GM19455 (cell line): ENCODE data around the gene PAPSS1.

ENCODE experiments used
- ATAC-seq: cut with Tn5 transposase; IDR thresholded peaks from one replicate; pipeline ENCODE4 v1.9.1; 2021; ENCODE audit not compliant: unreplicated experiment

The PAPSS1 gene

DNA sequence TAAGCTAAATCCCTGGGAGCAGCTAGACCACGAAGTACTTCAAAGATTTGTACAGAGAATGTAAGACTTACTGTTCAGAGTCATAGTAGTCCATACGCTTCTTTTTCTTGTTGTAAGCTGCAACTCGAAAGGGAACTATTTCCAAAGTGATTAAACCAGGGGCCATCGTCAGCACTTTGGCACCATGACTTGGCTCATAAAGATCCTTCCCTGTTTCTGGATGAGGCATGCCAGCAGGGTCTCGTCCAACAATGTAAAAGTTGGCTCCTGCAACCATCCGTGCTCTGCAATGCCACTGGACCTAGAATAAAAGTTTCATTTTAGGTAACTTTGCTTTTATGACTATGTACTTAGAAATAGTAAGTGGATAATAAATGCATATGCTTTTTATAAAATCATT is 88.5 kb downstream of the PAPSS1 start:
- no peak for ATAC-seq

DNA sequence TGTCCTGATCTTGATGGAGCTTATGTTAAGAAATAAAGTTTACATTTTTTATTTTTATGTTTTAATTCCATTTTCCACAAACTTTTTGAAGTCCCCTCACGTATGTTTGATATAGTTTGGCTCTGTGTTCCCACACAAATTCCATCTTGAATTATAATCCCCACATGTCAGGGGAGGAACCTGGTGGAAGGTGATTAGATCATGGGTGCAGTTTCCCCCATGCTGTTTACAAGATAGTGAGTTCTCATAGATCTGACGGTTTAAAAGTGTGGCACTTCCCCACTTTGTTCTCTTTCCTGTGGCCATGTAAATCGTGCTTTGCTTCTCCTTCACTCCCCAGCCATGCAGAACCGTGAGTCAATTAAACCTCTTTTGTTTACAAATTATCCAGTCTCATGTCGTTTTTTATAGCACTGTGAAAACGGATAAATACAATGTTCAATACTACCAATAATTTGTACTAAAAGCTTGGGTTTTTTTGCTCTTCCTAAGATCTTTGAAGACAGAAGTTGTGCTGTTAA is 89.8 kb downstream of the PAPSS1 start:
- no peak for ATAC-seq

DNA sequence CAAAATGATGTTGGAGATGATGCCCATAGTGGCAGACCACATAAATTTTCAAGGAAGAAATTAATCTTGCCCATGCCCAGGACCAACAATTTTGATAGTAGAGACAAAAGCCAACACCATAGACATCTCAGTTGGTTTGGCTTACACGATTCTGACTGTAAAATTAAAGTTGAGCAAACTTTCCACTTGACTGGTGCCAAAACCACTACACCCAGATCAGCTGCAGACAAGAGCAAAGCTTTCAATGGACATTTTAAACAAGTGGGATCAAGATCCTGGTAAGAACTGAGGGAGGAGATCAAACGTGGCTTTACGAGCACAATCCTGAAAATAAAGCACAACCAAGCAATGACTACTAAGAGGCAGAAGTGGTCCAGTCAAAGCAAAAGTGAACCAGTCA is 90.7 kb downstream of the PAPSS1 start:
- ATAC-seq = no peak

DNA sequence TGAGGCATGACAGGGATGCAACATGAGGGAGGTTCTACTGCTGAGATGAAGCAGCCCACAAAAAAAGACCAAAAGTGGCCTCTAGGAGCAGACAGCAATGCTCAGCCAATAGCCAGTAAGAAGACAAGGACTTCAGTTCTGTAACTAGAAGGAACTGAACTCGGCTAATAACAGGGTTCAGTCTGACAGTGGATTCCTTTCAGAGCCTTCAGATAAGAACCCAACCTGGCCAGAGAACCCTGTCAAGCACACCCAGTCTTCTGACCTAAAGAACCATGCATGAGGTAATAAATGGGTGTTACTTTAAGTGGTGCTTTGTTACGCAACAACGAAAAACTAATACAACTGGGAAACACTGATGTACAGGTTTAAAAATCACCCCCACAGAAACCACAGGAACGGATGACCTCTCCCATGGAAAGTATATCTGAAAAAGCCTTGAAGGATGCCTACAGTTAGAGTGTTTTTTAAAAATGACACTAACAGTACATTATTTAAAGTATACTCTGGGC is 94.6 kb downstream of the PAPSS1 start:
- ATAC-seq = no peak

DNA sequence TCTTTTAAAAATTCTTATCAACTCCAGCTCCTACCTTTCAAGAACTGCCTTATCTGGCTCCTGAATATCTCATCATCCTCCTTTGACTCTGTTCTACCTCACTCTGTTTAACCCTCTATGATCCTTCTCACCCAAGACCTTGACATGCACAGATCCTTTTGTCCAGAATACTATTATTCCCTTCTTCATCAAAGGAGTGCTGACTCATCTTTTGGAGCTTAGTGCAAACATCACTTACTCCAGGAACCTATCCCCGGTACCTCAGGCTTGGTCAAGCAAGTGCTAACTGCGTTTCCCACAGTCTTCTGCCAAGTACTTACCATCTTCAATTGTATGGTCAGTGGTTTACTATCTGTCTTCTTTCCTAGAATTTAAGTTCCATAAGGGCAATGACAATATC is 96.0 kb downstream of the PAPSS1 start:
- ATAC-seq = no peak

DNA sequence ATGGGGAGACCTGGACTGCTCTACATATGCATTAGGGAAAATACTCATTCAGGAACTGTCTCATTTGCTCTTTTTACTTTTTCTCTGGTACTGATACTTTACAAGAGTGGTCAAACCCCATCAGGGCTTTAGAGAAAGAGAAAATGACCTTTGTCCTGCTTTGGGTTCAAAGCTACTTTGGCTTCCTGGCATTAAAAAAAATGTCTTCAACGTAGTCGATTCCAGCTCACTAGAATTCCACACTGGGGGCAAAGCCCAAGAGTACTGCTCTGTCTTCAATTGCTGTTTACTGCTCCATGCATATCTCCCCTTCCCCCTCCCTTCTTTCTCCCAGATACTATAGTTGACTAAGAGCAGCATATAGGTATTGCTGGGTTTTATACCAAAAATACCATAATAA is 98.0 kb downstream of the PAPSS1 start:
- ATAC-seq = no peak

DNA sequence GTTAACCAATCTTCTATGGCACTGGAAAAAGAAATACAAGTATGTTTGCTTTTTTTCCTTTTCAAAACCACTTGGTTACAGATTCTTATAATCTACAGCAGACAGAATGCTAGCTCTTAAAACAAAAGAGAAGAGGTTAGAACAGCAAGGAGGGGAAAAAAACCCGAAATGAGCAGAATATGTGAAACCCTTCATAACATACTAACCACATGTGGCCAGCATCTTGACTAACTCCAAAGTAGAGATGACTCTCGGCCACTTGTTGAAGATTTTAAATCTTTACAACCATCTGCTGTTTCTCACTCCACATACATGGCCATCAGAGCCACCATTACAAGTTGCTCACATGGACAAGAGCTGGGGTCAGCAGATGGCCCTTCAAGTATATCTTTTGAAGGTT is 100.3 kb downstream of the PAPSS1 start:
- ATAC-seq = no peak

DNA sequence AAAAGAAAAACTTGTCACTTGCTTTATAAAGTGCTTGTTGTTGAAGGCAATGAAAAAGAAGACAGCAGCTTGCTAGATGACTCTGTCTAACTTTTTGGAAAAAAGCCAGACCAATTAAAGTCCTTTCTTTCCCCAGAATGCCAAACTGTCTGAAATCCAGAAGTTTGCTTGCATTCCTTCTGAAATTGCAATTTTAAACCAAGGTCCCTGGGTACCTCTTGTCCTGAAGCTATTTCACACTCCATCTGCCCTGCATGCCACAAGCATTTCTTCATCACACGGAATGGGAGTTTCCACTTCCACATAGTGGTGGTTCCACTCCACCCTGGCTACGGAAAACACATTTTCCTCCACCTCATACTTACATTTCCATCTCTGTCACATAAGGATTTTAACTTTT is 101.0 kb downstream of the PAPSS1 start:
- no peak for ATAC-seq

DNA sequence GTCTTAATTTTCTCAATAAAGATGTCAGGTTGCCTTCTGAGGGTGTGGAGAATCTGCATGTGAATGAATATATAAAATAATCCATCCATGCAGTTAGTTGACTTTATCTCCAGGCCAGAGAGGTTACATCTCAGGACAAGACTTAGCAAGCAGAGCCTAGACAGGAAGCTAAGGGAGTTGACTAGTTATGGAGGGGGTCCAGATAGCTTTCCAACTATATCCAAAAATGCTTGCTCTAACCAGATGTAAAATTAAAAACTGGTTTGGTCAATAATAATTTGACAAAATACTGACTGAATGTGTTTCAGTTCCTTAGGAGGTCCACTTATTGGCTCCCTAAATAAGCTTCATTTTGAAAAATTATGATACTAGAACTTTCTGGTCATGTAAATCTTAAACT is 101.4 kb downstream of the PAPSS1 start:
- ATAC-seq = no peak

DNA sequence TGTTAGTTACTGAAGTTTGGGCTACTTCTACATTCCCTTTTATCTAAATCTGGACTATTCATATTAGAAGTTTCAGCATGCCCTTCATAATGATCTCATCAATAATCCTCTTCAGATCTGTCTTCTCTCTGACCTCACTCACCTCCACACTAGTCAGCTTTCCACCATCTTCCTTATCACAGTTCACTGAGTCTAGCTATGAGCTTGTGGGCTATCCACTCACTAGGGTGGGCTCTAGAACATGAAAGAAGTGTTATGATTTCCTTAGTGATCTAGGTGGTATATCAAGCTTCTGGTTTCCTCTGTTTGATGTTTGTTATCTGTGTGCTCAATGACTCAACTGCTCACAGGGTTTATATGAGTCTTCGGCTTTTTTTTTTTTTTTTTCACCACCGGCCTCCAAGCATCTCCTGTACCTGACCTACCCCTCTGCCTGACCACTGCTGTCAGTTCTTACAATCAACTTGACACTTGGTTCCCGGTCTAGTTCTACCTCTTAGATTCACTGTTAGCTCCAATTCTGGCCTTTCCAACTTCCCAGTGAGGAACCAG is 103.1 kb downstream of the PAPSS1 start:
- ATAC-seq = no peak

DNA sequence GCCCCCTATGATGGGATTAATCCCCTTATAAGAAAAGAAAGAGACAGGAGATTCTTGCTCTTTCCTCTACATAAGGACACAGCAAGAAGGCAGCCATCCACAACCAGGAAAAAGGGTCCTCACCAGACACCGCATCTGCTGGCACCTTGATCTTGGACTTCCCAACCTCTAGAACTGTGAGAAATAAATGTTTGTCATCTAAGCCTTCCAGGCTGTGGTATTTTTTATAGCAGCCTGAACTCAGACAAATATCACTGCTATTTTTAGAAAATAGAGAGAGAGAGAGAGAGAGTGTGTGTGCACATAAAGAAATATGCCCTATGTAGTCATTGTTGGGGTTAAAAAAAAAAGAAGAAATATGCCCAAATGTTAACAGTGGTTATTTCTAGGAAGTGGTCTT is 104.2 kb downstream of the PAPSS1 start:
- no peak for ATAC-seq

DNA sequence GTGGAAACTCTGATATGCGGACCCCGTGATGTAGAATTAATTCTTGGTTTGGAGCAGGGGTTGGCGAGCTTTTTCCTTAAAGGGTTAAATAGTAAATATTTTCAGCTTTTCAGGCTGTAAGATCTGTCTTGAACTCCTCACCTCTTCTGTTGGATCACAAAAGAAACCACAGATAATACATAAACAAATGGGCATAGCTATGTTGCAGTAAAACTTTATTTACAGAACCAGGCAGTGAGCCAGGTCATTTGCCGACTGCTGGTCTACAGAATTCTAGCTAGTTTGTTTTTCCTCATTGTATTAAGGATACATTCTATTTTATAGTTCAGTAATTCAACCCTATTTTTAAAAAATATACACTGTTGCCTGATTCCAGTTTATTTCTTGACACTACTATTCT is 116.6 kb downstream of the PAPSS1 start:
- no peak for ATAC-seq

DNA sequence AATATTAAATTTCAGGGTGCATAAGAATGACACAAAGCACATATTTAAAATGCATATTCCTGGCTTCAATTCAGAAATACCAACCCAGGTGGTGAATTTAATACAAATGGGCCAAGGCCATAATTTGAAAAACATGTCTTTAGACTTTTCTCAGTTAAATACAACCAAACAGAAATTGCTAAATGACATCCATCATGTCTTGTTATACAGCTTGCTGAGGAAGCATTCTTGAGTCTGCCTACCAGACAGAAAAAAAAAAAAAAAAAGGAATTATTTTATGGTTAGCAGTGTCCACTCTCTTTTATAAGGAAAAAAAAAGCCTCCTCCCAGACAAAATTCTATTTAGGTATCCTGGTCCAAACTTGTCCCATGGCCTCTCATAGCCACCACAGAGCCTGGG is 119.1 kb downstream of the PAPSS1 start:
- ATAC-seq = no peak

DNA sequence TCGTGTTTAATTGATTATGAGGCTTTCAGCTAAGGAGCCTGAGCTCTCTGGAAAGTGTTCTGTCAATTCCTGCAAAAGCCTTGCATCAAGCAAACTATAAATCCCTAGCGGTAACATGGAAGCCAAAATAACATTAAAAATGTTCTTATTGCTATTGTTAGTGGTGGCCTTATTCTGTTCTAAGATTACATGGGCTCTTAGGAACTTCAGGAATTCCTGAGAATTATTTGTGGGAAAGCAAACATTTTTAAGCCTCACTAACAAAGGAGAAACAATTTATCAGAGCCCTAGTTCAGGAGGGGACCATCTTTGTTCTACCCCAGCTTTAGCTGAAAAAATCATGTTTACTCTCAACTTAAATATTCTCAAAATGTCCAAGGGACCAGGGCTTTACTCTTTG is 119.6 kb downstream of the PAPSS1 start:
- ATAC-seq = no peak

DNA sequence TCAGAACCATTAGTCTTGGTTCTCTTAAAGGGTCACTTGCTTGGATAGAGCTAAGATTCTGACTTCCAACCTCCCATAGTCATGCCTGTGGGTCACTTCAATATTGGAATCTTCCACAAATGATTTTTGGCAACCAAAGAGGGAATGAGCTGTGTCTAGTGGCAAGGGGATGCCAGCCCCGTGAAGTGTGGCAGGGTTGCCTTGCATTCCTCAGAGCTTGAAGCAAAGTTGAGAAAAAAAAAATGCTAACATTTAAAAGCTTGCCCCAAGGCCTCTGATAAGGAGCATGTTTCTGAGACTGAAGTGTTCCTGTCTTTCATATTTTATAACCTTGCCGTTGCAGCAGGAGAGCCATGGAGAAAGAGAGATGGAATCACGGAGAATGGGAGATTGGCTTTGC is 120.2 kb downstream of the PAPSS1 start:
- ATAC-seq = no peak

DNA sequence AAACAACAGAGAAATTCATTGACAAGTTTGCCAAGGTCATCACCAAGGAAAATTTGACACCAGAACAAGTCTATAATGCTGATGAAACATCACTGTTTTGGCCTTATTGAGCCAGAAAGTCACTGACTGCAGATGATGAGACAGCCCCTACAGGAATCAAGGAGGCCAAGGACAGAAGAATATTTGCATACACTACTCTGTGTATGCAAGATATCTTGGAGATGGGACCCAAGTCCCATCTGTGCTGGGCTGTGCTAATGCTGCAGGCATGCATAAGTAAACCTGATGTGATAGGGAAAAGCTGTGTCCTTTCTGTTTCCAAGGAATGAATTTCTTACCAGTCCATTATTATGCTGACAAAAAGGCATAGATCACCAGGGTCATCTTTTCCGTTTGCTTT is 126.8 kb downstream of the PAPSS1 start:
- no peak for ATAC-seq

DNA sequence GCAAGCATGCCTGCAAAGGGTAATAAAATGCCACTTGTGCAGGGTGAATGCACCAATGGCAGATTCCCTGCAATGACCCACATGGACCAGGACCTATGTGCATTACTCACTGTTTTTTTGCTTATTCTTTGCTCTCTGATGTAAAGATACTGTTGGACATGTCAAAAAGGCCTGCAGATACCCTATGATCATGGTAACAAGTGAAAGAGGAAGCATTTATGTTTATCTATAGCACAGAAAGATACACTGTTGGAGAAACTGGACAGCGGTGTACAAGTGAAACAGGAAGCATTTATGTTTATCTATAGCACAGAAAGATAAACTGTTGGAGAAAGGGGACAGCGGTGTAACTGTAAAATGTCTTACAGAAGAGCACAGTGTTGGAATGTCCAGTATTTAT is 127.5 kb downstream of the PAPSS1 start:
- ATAC-seq = peak; percentile 89

DNA sequence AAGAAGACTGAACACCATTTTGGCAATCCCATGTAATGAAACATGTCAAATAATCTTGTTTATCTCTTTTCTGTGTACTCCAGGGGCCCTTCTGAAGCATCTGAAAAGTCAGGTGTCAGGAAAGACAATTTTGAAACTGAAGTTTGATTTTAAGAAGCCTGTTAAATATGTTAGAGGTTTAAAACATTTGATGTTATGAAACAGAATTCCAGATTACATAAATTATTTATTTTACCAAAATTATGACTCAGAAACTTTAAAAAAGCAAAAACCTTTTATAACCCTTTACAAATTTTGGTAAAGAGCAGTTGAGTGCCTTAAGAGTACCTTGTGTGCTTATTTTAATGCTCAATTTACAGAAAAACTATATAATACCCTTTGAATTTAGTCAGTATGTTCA is 130.8 kb downstream of the PAPSS1 start:
- ATAC-seq = no peak

DNA sequence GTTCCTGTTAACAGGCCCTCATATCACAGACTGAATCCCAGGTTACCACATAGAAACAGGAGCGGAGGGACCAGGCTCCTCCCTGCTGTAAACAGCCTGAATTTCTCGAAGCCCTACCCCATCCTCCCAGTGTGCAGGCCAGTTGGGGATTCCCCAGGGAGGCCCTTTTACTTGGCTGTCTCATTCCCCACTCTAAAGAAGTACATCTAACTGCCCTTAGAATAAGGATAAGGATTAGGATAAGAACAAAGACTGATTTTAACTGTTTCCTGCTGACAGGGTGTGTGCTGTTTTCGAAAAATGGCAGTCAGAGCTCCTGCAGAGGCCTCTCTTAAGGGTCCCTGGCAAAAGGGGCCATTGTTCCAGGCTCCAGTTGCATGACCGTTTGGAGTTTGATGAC is 133.7 kb downstream of the PAPSS1 start:
- no peak for ATAC-seq

DNA sequence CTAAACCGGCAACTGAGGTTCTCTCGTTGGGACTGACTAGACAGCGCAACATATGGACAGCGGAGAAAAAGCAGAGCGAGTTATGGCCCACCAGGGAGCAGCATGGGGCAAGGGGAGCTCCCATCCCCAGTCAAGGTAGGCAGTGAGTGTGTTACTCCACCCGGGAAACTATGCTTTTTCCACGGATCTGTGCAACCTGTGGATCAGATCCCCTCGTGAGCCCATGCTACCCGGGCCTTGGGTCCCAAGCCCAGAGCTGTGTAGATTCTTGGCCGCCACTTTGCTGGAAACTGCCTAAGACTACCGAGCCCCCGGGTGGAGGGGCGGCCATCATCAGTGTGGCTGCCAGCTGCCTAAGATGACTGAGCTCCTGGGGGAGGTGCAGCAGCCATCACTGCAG is 140.9 kb downstream of the PAPSS1 start:
- no peak for ATAC-seq

DNA sequence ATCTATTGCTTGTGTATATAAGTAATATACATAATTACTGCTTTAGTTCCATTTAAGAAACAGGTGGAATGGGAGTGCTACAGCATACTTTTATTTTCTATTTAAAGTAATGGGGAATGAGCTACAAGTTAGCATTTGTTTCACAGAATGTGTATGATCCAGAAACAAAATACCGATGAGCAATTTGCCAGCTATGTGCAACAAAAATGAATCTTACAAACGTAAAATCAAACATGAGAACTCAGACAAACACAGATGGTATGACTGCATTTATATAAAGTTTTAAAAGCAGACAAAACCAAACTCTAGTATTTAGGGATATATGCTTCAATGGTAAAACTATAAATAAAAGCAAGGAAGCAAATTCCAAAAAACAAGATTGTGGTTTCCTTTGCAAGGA is 141.7 kb downstream of the PAPSS1 start:
- ATAC-seq = no peak

DNA sequence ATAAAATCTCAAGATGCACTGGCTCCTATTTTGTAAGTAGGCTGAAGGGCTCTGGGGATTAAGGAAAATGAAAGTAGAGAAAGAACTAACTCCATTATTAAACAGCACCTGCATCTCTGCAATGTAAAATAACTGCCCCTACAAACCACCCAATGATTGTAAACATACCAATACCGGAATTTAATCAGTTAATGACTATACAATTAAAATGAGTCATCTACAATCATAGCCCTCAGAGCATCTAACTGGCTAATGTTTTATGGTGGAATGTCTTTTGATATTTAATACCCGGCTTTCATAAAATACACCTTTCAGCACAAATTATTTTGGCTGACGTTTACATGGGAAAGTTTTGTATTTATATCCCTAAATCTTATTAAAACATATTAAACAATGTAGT is 142.3 kb downstream of the PAPSS1 start:
- no peak for ATAC-seq

DNA sequence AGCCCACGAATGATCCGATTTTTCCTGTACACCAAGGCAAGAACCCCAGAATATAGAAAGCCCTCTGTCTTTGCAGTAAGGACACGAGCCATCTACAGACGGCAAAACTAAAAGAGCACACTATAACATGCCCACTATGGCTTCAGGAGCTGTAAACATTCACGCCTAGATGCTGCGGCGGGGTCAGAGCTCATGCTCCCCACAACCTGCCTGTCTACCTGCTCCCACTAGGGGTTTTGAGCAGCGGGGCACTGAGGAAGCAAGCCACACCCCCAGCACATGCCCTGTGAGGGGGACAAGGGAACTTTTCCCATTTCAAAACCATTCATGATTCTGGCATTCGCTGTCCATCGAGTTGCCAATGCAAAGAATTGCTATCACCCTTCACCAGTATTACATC is 144.8 kb downstream of the PAPSS1 start:
- ATAC-seq = no peak
